ENCODE results near the gene PSAPL1. TPM values are rescaled to one million over a fixed set of nuclear protein-coding genes. Genes with fewer than 3 reads are reported as not detected.

PSAPL1 gene
- total and polyA plus RNA-seq, 9 of the 15 experiments (the other 6 are each of a cell fraction or from before 2014, with no cell fraction given) = not detected

DNA sequence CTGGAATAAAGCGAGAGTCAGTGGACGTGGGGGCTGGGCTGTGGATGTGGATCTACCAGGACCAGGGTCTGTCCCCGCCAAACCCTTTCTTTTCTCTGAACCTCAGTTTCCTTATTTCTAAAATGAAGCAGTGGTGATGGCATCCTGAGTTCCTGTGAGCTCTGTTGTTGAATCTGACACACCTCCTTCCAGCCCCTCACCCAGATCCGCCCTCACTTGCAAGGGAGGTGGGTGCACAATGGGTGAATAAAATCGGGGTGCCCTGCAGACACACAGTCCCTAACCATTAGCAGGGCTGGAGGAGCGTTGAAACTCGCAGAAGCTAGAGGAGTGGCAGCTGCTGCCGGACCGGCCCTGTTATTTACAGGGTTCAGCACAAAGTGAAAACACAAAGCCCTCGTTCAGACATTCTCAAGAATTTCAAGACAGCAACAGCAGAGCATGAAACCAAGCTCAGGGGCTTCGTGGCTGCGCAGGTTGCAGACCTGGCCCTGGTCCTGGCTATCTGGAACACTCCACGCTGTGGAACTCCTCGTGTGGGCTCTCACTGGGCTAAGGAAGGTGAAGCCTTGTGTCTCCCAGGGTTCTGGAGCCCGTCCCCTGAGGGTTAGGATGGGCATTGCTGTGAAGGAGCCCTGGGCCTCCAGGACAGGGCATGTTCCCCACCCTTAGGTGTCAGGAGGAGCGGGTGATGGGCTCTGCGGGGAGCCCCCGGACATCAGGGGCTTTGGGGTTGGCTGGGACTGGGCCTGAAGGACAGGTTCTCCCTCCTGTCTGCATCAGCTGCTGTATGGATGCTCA is 42.9 kb downstream of the PSAPL1 start:
- intact Hi-C loops (cut with micrococcal nuclease) = no loop called here
- Histone ChIP-seq H3K4me2 (ENCODE audit: insufficient read depth, low read length) (no peak overlapping the region), H2AFZ (ENCODE audit: low read depth, low read length) (no peak overlapping the region), H3K4me3 (no peak overlapping the region), H3K36me3 (ENCODE audit: control insufficient read depth, insufficient read depth, low read length) (no peaks in the 10 kb centered on the region), H3K27me3 (ENCODE audit: control insufficient read depth in 2 of 2, insufficient read depth in 2 of 2, low read length in 2 of 2) (peaks cover 10 to 57% of the 10 kb centered on the region in 2 experiments; a peak in 4 of 5 replicates), H3K4me1 (replicated peaks in 1 of 2; ENCODE audit: control insufficient read depth in 2 of 2, insufficient read depth in 2 of 2, low read length in 2 of 2) (no peaks in the 10 kb centered on the region; a peak in 1 of 5 replicates), H3K79me2 (ENCODE audit: control insufficient read depth, insufficient read depth, low read length) (no peaks in the 10 kb centered on the region), H3K9me1 (ENCODE audit: control insufficient read depth, insufficient read depth, low read length) (no peaks in the 10 kb centered on the region), H3K27ac (ENCODE audit: extremely low read depth, low read depth, low read length) (no peak overlapping the region), H4K20me1 (replicated peaks; ENCODE audit: control insufficient read depth, insufficient read depth, low read length) (0 out of 2 replicates have a peak, but pooled peaks cover 5% of the 10 kb centered on the region), H3K9ac (ENCODE audit: insufficient read depth in 1 of 2, low read depth in 2 of 2, low read length in 2 of 2) (no peak overlapping the region), H3K9me3 (replicated peaks; ENCODE audit: control insufficient read depth, insufficient read depth, low read depth, low read length) (no peaks in the 10 kb centered on the region)
- no peak for DNase-seq (ENCODE audit: extremely low read depth in 1 of 4, low spot score in 3 of 4)
- BruUV-seq (replicated peaks) = no TSS peak
- ATAC-seq = no peak
- WGBS (ENCODE audit: insufficient coverage, low coverage, missing lambda C conversion rate) = 0% methylated on average over 17 of the region's 18 CpGs
- no peak for FAIRE-seq
- ChIA-PET CTCF (ENCODE audit: low intra/inter-chr PET ratio) (no interaction called here), POLR2A (interaction anchor here (1.1 kb wide), 1 partner anchor 19 kb away, joined by 3 read pairs; no protein-coding TSS in a partner anchor)
- in situ Hi-C loops (cut with MboI) = no loop called here
- no peak for TF ChIP-seq ZNF165 (CRISPR knock-in tag; IDR thresholded peaks at IDR 0.05; ENCODE audit: borderline replicate concordance)
- no peak for TF ChIP-seq ZNF274 (IDR thresholded peaks at IDR 0.05; ENCODE audit: borderline replicate concordance, low read depth, low read length)
- TF ChIP-seq CCNT2 (IDR thresholded peaks at IDR 0.05; ENCODE audit: borderline replicate concordance, extremely low read depth, insufficient read length, low read depth, low read length) = no peak
- no peak for TF ChIP-seq ZNF780A (CRISPR knock-in tag; IDR thresholded peaks at IDR 0.05)
- no peak for TF ChIP-seq MAFG (tag; conservative IDR thresholded peaks at IDR 0.05)
- TF ChIP-seq, protein P1, sequence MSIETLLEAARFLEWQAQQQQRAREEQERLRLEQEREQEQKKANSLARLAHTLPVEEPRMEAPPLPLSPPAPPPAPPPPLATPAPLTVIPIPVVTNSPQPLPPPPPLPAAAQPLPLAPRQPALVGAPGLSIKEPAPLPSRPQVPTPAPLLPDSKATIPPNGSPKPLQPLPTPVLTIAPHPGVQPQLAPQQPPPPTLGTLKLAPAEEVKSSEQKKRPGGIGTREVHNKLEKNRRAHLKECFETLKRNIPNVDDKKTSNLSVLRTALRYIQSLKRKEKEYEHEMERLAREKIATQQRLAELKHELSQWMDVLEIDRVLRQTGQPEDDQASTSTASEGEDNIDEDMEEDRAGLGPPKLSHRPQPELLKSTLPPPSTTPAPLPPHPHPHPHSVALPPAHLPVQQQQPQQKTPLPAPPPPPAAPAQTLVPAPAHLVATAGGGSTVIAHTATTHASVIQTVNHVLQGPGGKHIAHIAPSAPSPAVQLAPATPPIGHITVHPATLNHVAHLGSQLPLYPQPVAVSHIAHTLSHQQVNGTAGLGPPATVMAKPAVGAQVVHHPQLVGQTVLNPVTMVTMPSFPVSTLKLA (conservative IDR thresholded peaks at IDR 0.05) = no peak
- no peak for TF ChIP-seq BRD9 (IDR thresholded peaks at IDR 0.05; ENCODE audit: low read depth, partially characterized antibody)
- no peak for TF ChIP-seq PRMT5 (CRISPR knock-in tag; IDR thresholded peaks at IDR 0.05)
- no peak for TF ChIP-seq TCF7L2 (IDR thresholded peaks at IDR 0.05; ENCODE audit: low read depth, low read length)
- no peak for TF ChIP-seq ZNF197 (CRISPR knock-in tag; IDR thresholded peaks at IDR 0.05; ENCODE audit: low read depth)
- no peak for TF ChIP-seq HDAC6 (IDR thresholded peaks at IDR 0.05; ENCODE audit: low read depth, low read length)
- TF ChIP-seq, protein P2, sequence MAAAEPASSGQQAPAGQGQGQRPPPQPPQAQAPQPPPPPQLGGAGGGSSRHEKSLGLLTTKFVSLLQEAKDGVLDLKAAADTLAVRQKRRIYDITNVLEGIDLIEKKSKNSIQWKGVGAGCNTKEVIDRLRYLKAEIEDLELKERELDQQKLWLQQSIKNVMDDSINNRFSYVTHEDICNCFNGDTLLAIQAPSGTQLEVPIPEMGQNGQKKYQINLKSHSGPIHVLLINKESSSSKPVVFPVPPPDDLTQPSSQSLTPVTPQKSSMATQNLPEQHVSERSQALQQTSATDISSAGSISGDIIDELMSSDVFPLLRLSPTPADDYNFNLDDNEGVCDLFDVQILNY (CRISPR knock-in tag; IDR thresholded peaks at IDR 0.05) = no peak
- no peak for TF ChIP-seq CBX8 (IDR thresholded peaks at IDR 0.05; ENCODE audit: borderline replicate concordance, extremely low read depth, low read depth, low read length, poor library complexity, severe bottlenecking)
- no peak for TF ChIP-seq GATA2 (CRISPR knock-in tag; IDR thresholded peaks at IDR 0.05)
- no peak for TF ChIP-seq CHCHD3 (CRISPR knock-in tag; IDR thresholded peaks at IDR 0.05)
- no peak for TF ChIP-seq ZNF436 (CRISPR knock-in tag; IDR thresholded peaks at IDR 0.05)
